ENCODE data around the gene TGOLN2.

DNA sequence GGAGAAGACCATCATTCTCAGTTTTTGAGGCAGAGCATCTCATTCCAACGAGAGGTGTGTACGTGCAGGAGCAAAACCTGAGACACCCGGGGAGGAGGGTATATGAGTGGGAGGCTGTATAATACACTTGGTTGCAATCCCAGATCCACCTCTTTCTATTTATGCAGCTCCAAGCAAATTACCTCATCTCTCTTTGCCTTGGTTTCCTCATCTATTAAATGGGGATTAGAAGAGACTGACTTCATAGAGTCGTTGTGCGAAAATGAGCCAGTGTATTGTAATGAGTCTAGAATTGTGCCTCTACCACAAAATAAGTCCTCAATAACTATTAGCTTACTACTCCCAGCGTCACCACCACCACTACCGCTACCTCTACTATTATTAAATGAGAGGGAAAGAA lies 40.1 kb downstream of the TGOLN2 start:
- TF ChIP-seq, protein P1, sequence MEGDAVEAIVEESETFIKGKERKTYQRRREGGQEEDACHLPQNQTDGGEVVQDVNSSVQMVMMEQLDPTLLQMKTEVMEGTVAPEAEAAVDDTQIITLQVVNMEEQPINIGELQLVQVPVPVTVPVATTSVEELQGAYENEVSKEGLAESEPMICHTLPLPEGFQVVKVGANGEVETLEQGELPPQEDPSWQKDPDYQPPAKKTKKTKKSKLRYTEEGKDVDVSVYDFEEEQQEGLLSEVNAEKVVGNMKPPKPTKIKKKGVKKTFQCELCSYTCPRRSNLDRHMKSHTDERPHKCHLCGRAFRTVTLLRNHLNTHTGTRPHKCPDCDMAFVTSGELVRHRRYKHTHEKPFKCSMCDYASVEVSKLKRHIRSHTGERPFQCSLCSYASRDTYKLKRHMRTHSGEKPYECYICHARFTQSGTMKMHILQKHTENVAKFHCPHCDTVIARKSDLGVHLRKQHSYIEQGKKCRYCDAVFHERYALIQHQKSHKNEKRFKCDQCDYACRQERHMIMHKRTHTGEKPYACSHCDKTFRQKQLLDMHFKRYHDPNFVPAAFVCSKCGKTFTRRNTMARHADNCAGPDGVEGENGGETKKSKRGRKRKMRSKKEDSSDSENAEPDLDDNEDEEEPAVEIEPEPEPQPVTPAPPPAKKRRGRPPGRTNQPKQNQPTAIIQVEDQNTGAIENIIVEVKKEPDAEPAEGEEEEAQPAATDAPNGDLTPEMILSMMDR (IDR thresholded peaks at IDR 0.05 in 2 of 3, conservative IDR thresholded peaks at IDR 0.05 in 1 of 3; ENCODE audit: control insufficient read depth in 2 of 3, extremely low read depth in 1 of 3, insufficient read depth in 1 of 3, low read depth in 3 of 3, low read length in 3 of 3) = no peak
- TF ChIP-seq RAD21 (IDR thresholded peaks at IDR 0.05; ENCODE audit: insufficient read depth, low read depth, low read length) (no peak), WRNIP1 (IDR thresholded peaks at IDR 0.05; ENCODE audit: borderline replicate concordance, low read depth, low read length) (no peak), CEBPZ (IDR thresholded peaks at IDR 0.05; ENCODE audit: low read depth, low read length) (no peak), SMC3 (IDR thresholded peaks at IDR 0.05; ENCODE audit: borderline replicate concordance, low read length) (no peak), KDM1A (IDR thresholded peaks at IDR 0.05; ENCODE audit: borderline replicate concordance) (no peak), YBX1 (IDR thresholded peaks at IDR 0.05) (no peak), SIN3A (IDR thresholded peaks at IDR 0.05; ENCODE audit: low read depth, low read length) (no peak), FOXM1 (IDR thresholded peaks at IDR 0.05; ENCODE audit: low read depth, low read length) (no peak), JUNB (IDR thresholded peaks at IDR 0.05) (no peak), IRF3 (IDR thresholded peaks at IDR 0.05) (no peak), TAF1 (IDR thresholded peaks at IDR 0.05; ENCODE audit: borderline replicate concordance, low read depth, low read length) (no peak), NFYA (IDR thresholded peaks at IDR 0.05; ENCODE audit: borderline replicate concordance, low read depth, low read length) (no peak)
- TF ChIP-seq, protein P2, sequence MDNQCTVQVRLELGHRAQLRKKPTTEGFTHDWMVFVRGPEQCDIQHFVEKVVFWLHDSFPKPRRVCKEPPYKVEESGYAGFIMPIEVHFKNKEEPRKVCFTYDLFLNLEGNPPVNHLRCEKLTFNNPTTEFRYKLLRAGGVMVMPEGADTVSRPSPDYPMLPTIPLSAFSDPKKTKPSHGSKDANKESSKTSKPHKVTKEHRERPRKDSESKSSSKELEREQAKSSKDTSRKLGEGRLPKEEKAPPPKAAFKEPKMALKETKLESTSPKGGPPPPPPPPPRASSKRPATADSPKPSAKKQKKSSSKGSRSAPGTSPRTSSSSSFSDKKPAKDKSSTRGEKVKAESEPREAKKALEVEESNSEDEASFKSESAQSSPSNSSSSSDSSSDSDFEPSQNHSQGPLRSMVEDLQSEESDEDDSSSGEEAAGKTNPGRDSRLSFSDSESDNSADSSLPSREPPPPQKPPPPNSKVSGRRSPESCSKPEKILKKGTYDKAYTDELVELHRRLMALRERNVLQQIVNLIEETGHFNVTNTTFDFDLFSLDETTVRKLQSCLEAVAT (IDR thresholded peaks at IDR 0.05) = no peak
